ENCODE measurements around the gene TEC.
"Not testable (repeated sequence)": the region's sequence is repeated elsewhere in the genome, so short reads cannot be mapped to it uniquely, and the experiment has no call there.

Gene TEC

DNA sequence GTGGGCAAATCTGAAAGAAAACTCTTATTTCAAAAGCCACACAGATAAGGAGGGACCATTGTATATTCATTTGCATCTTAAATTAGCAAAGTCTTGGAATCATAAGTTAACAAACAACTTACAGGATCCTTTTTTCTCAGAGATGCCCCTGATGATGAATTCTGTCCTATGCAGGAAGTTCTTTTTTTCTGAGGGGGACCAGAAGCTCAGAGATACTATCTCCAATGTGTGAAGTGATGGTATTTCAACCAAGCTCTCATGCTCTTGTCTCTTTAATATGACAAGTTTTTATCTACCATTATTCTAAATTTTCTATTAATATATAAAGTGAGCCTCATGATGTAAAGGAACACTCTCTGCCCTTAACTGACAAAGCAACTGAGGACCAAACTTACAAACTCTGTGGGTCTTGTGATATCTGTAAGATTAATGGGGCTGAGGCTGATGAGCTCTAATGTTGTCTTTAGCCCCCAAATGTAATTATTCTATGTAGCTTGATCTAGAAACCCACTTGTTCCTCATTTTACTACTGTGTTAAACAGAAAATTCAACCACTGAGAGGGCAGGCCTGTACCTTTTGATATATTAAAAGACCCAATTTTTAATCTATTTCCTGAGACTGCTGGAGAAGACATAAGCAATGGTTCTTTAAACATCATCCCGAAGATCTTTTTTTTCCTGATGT, 27.0 kb downstream of the TEC start:
- DNase-seq (ENCODE audit: low read depth): no peak

- no peak for DNase-seq (ENCODE audit: low read depth)
Observed at GRCh38 chr4:48241731-48242130, 27.9 kb downstream of the TEC start.

DNA sequence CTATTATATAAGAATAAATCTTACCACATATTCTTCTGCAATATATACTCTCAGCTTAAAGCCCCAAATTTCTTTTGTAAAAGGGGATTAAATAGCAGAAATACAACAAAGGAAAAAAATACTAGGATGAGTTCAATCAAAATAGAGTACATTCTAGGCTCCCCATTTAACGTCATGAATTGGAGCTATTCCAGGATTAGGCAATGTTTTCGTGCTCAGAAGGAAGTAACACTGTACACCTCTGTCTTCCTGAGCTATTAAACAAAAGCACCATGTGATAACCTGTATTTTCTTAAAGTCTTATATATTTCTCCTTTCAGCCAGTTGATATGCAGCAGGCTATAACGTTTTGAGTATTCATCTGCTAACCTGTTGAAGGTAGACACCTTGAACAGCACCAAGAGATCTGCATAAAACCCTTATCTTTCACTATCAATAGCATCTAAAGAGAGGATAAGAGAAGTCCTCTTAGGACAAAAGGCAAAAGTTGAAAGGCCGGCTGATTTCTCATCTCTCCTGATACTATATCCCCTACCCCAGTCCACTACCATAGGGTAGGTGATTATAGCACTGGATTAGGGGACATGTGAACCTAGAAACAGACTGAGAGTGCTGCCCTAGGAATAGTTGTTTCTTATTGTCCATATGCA, 31.5 kb downstream of the TEC start:
- DNase-seq (ENCODE audit: low read depth): no peak

DNA sequence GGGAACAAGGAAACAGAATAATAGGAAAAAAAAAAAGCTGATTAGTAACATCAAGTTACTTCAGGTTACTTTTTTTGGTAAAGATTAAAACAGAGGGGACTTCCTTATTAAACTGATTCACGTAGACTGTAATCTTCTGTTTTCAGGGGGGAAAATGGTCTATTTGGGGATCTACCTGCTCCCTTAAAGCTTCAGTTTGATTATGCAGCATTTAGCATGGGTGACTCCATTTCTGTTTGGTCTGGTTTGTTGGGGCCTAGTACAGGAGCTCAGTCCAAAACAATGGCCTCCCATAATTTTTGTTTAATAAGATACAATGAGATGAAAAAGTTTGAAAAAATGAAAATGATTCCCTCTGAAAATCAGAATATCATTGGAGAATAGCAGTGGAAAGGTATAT, 34.6 kb downstream of the TEC start:
- DNase-seq (ENCODE audit: low read depth): no peak

- DNase-seq (ENCODE audit: low read depth): no peak
Observed at GRCh38 chr4:48234575-48234974, 35.1 kb downstream of the TEC start.

DNA sequence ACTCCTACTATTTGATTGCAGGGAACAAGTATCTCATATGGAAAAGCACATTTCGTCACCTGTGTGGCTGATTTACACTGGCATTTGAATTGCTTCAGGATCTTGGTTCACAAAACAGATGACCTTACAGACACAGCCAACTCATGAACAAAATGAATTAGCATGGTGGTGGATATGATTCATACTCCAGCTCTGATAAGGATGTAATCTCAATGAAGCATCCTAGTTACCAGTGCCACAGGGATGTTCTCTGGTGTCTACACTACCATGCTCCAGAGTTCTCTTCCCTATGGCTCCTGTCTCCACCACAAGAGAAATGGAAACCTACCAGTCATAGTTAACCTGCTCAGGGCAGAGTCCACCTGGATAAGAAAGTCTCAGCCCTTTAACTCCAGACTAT, 40.7 kb downstream of the TEC start:
- no peak for DNase-seq (ENCODE audit: low read depth)

GRCh38 chr4:48227662-48228061, 42.0 kb downstream of the TEC start:
- DNase-seq (ENCODE audit: low read depth): no peak

DNA sequence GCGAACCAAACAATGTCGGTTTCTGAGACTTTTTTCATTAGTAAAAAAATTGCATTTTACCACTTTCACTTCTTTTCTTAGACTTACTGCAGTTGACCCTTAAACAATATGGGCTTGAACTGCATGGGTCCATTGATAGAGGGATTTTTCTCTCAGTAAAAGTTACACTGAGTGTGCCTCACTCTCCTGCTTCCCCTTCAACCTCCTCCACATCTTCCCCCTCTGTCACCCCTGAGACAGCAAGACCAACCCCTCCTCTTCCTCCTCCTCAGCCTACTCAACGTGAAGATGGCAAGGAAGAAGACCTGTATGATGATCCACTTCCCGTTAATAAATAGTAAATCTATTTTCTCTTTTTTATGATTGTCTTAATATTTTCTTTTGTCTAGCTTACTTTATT, 43.4 kb downstream of the TEC start:
- DNase-seq (ENCODE audit: low read depth): no peak

- DNase-seq (ENCODE audit: low read depth): no peak
Observed at GRCh38 chr4:48225368-48226141, 44.1 kb downstream of the TEC start.

GRCh38 chr4:48224606-48225005, 45.0 kb downstream of the TEC start:
- DNase-seq (ENCODE audit: low read depth): no peak

DNA sequence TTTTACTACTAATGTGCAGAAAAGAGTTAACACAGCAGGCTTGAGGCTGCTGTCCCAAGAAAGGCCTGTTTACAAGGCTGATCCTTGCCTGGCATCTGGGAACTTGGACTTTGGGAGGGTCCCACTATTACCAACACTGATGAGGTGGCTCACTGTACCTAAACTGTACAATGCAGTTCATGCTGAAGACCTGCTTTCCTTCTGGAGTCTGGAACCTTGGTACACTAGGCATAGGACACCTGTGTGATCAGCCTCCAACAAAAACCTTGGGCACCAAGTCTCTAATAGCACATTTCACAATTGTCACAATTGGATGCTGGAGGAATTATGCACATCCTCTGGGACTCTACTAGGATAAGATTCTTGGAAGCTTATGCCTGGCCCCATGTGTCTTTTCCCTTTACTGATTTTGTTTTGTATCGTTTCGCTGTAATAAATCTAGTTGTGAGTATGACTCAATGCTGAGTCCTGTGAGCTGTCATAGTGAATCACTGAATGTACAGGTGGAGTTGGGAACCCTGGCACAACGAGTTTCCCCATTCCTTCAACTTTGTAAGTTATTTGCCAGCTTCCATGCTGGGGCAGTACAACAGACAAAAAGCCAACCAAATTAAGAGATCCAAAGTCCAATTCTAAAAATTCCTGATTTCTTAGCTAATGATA, 45.9 kb downstream of the TEC start:
- no peak for DNase-seq (ENCODE audit: low read depth)

- no peak for DNase-seq (ENCODE audit: low read depth)
Observed at GRCh38 chr4:48222491-48222890, 47.1 kb downstream of the TEC start.

DNA sequence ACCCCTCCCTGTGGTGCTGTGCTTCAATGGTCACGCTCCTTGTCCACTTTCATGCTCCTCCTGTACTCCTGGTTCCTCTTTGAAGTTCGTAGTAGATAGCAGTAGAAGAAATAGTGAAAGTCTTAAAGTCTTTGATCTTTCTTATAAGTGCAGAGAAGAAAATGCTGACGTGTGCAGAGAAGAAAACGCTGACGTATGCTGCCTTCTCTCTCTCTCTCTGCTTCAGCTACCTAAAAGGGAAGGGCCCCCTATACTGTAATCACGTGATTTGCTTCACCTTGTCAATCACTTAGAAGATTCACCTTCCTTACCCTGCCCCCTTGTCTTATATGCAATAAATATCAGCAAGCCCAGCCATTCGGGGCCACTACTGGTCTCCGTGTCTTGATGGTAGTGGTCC, 50.2 kb downstream of the TEC start:
- DNase-seq (ENCODE audit: low read depth): not testable (repeated sequence)

GRCh38 chr4:48216563-48216962, 53.1 kb downstream of the TEC start:
- no peak for DNase-seq (ENCODE audit: low read depth)

GRCh38 chr4:48215977-48216376, 53.7 kb downstream of the TEC start:
- no peak for DNase-seq (ENCODE audit: low read depth)

GRCh38 chr4:48212165-48212564, 57.5 kb downstream of the TEC start:
- DNase-seq (ENCODE audit: low read depth): no peak

DNA sequence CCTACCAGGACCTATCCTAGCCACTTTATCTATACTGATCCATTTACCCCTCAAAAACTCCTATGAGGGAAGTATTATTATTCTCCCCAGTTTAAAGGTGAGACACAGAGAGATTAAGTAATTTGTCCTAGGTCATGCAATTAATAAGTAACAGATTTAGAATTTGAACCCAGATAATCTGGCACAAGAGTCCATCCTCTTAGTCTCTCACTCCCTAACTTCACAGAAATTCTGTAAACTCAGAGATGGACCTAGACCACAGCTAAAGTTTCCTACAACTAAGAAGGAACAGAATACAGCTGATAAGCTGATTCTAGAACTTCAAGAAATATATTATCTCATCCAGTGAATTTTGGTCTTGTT, 58.7 kb downstream of the TEC start:
- DNase-seq (ENCODE audit: low read depth): no peak

DNA sequence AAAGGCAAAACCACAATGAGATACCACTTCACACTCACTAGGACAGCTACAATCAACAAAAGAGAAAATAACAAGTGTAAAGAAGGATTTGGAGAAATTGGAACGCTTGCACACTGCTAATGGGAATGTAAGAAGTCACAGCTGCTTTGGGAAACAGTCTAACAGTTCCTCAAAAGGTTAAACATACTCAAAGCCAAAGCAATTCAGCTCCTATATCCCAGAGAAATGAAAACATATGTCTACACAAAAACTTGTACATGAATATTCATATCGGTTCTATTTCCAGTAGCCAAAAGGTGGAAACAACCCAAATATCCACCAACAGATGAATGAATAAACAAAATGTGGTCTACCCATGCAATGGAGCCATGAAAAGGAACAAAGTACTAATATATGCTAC, 64.0 kb downstream of the TEC start:
- DNase-seq (ENCODE audit: low read depth): no peak

GRCh38 chr4:48205107-48205506, 64.5 kb downstream of the TEC start:
- no peak for DNase-seq (ENCODE audit: low read depth)

DNA sequence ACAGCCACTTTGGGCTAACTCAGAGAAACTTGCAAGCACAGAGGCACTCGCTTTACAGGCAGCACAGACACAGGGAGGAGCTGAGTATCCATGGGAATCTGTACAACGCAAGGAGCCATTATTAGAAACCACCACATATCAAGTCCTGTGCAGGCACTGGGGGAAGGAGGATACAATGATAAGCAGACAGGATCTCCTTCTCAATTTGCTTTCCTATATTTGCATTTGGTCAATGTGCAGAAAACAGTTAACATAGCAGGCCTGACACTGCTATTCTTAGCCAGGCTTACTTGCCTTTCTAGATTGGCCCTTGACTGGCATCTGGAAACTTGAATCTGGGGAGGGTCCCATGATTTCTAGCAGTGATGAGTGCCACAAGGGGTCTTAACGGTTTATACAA, 65.8 kb downstream of the TEC start:
- no peak for DNase-seq (ENCODE audit: low read depth)

DNA sequence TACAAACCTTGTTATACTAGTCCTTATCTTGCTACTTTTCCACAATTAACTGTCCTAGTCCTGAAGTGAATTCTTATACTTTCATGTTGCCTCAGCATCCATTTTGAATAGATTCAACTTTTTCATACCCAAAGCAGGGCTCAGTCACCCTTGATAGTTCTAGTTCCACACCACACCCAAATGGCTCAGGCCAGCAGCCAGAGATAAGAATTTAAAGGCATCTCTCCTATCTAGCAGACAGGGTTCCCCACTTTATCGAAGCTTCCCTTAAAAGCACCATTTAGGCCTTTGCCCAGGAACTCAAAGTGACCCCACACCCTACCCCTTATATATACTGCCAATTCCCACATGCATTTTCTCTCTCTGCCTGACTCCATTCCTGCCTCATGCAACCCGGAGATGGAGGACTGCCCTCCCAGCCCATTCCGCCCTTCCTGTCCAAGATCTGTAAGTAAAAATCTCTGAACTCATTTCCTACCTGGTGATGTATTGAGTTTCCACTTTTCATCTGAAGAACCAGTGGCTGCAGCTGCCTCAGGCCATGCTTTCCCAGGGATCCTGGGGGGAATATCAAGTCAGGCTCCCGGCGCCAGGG, 71.9 kb downstream of the TEC start:
- DNase-seq (ENCODE audit: low read depth): no peak

GRCh38 chr4:48196758-48197504, 72.7 kb downstream of the TEC start:
- DNase-seq (ENCODE audit: low read depth): no peak

All from stimulated activated CD8-positive, alpha-beta memory T cell treated with anti-CD3 and anti-CD28 coated beads, Interleukin-4, amount 100 ng/mL, for 24 hours (primary cell).